Raji (cell line): ENCODE results near the gene PLCB4.

Experiments used
- POLR2A ChIP-seq: IDR thresholded peaks from 2 replicates; pipeline ENCODE4 v1.6.1; 2011; ENCODE audit warnings: low read depth, low read length, control low read depth; ENCODE audit not compliant: insufficient read depth

The PLCB4 gene

DNA sequence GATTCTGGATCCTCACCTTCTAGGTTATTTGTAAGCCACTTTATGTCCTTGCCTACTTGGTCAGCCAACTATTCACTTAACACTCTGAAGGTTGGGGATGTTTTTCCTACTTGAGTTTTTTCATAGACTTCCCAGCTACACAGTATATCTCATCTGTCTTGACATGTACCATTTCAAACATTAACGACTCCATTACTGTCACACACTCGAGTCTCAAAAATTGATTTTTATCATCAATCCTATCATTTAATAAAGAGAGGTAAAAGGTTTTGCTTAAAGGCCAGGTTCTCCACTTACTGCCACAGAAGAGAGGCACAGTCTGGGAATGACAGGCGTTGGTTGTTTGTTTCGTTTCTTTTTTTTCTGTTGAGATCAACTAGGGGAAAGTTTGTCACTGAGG lies 407.3 kb downstream of the PLCB4 start:
- TF ChIP-seq POLR2A, result no peak

DNA sequence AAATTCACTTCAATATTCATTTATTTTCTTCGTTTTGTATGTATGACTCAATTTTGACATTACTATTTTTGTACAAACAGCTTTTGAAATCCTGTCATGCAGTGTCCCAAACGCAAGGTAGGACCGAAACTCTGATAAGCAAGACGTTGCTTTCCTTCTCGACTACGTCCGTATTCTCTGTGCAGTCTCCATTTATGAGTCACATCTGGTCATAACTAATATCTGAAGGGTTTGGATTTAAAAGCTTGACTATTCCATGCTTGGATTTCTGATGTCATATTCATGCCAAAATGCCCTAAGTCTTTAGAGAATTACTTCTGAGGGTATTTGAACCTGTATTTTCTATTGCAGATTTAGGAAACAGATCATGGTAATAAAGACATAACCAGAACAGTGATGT lies 407.8 kb downstream of the PLCB4 start:
- TF ChIP-seq POLR2A, result no peak

- no peak for TF ChIP-seq POLR2A
Observed at GRCh38 chr20:9478771-9479170, 409.9 kb downstream of the PLCB4 start.

DNA sequence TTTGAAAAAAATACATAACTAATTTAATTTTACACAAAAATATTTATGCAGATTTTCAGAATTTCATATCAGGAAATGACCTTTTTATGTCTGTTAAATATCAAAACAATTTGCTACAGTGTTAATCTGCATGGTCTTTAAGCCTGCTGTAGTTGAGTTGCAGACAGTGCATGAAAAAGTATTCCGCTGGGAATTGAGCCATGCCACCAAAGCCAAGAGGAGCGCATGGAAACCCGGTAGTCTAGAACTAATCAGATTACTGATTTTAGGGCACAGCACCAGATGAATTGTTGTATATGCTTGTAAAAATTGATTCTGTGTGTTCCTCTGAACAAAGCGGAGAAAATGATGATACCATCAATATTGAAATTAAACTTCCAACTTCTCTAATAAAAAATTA lies 411.2 kb downstream of the PLCB4 start:
- no peak for TF ChIP-seq POLR2A

DNA sequence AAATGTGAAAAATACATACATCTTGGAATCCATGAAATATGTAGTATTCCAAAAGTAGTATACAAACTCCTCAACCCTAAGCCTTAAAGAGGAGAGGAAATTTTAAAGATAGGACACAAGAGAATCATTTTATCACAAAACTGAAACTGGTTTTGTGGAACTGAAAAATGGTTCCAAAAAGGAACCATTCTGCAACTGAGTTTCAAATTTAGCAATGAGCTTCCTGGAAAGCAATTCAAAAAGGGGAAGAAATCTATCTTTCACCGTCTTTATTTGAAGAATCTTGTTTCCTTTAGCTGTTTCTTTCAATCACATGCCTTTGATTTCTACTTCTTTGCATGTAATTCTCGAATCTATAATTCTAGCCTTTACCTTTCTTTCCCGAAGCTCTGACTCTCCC lies 413.3 kb downstream of the PLCB4 start:
- TF ChIP-seq POLR2A, result no peak

GRCh38 chr20:9483131-9483530 lies 414.2 kb downstream of the PLCB4 start:
- TF ChIP-seq POLR2A, result no peak

- no peak for TF ChIP-seq POLR2A
Observed at GRCh38 chr20:9485614-9486340, 416.9 kb downstream of the PLCB4 start.

DNA sequence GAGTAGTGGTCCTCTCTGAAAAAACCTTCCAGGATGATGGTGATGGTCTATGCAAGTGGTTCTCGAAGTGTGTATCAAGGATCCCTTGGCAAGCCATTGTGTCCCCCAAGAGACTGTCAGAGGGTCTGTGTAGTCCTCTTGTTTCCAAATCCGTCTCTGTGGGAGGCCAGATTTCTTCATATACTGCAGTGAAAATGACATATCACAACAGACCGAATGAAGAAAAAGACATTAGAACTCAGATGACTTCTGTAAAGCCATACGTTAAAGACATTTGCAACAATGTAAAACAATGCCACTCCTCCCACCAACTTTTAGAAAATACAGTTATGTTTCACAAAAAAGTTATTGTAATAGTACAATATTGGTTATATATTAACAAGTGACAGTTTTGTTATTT lies 418.3 kb downstream of the PLCB4 start:
- no peak for TF ChIP-seq POLR2A

- no peak for TF ChIP-seq POLR2A
Observed at GRCh38 chr20:9488063-9488462, 419.2 kb downstream of the PLCB4 start.

GRCh38 chr20:9490161-9490560 lies 421.3 kb downstream of the PLCB4 start:
- no peak for TF ChIP-seq POLR2A

DNA sequence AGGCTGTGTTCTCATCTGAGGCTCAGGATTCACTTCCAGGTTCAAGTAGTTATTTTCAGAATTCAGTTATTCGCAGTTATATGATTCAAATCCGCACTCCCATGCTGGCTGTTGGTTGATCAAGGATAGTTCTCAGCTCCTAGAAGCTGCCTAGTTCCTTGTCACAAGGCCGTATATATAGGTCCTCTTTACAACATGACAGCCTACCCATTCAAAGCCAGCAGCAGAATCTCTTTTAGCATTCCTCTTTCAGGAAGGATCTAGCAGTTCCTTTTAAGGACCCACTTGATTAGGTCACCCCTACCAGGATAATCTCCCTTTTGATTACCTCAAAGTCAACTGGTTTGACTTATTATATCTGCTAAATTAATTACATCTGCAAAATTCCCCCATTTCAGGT lies 421.7 kb downstream of the PLCB4 start:
- TF ChIP-seq POLR2A, result no peak

DNA sequence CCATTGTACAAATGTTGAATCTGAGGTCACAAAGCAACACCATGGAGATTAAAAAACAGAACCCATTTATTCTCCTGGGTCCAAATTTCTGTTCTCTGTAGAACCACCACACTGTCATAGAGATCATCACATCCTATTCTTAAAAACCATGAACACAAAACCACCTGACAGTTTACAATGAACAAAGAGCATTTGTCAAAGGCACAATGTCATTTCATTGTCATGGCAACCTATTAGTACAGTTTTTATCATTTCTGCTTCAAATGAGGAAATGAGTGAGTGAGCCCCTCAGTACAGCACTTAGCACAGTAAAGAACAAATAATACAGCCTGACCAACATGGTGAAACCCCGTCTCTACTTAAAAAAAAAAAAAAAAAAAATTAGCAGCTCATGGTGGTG lies 422.4 kb downstream of the PLCB4 start:
- no peak for TF ChIP-seq POLR2A

- no peak for TF ChIP-seq POLR2A
Observed at GRCh38 chr20:9492067-9492466, 423.2 kb downstream of the PLCB4 start.

GRCh38 chr20:9493803-9494202 lies 424.9 kb downstream of the PLCB4 start:
- no peak for TF ChIP-seq POLR2A

DNA sequence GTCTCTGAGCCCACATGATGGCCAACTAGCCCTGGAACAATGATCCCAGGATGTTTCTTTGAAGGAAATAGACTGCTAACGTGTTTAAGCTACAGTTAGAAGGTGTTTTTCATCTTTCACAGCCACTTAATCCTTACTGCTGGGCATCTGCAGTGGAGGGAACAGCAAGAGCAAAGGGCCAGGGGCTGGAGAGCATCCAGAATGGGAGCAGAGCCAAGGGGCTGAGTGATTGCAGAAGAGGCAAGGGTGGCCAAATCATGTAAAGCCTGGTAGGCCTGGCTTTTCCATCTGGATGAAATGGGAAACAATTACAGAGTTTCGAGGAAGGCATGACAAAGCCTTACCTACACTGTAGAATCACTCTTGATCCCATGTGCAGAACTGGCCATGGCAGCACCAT lies 426.8 kb downstream of the PLCB4 start:
- no peak for TF ChIP-seq POLR2A

GRCh38 chr20:9496155-9496554 lies 427.3 kb downstream of the PLCB4 start:
- no peak for TF ChIP-seq POLR2A

- TF ChIP-seq POLR2A, result no peak
Observed at GRCh38 chr20:9498322-9498721, 429.4 kb downstream of the PLCB4 start.
